Spinal cord (tissue), 10 donors: Measurements from ENCODE around the gene DNAJB2. TPM values are rescaled to one million over a fixed set of nuclear protein-coding genes. Genes with fewer than 3 reads are reported as not detected.
A peak's percentile ranks its signal among the peaks of the same experiment; 100 is the strongest.

Source experiments
- DNase-seq, 6 donors: peaks; one replicate each; pipeline versions ENCODE4 v3.0.0 to v3.0.0-alpha.2; 2013 to 2015; ENCODE audit warnings: low spot score in 6 of 6, low read depth in 4 of 6
- H3K27ac ChIP-seq: one replicate; pipeline ENCODE4 v1.5.1; 2013; ENCODE audit warnings: low read depth, low read length, control low read depth
- H3K27me3 ChIP-seq: one replicate; pipeline ENCODE4 v1.6.1; 2013; ENCODE audit warnings: low read length; ENCODE audit not compliant: control insufficient read depth, insufficient read depth
- H3K36me3 ChIP-seq: one replicate; pipeline ENCODE4 v1.6.1; 2013; ENCODE audit warnings: low read length; ENCODE audit not compliant: control insufficient read depth, insufficient read depth
- H3K4me1 ChIP-seq: one replicate; pipeline ENCODE4 v1.6.1; 2013; ENCODE audit warnings: low read length; ENCODE audit not compliant: control insufficient read depth, insufficient read depth
- H3K4me3 ChIP-seq: one replicate; pipeline ENCODE4 v1.5.1; 2013; ENCODE audit warnings: low read depth, low read length, control low read depth
- H3K9me3 ChIP-seq: one replicate; pipeline ENCODE4 v1.6.1; 2013; ENCODE audit warnings: low read length; ENCODE audit not compliant: control insufficient read depth, insufficient read depth
- WGBS: methylation state at CpG from one replicate; pipeline ENCODE4 v1.1.5; 2013; ENCODE audit warnings: missing lambda C conversion rate; ENCODE audit not compliant: insufficient coverage; 5-methylcytosine and 5-hydroxymethylcytosine counted together
- polyA plus RNA-seq, 2 donors: library from polyadenylated mRNA; unstranded; fragments of 120-200 nt; gene quantifications; one replicate each; pipeline ENCODE4 v1.2.1, GENCODE V29; 2013; ENCODE audit not compliant: insufficient read length in 2 of 2
- total RNA-seq, 2 donors: library from RNA; depleted of rRNA in 1 of 2; stranded (reverse); fragments of 120-200 nt in 1 of 2; fragments of >200 nt in 1 of 2; gene quantifications; one replicate each; pipeline versions ENCODE4 v1.2.3 to v1.2.4, GENCODE V29; 2013 to 2014
- donor health status: healthy.

The DNAJB2 gene
- total and polyA plus RNA-seq, 4 donors, result 81.5 to 186 (median 132) TPM

DNA sequence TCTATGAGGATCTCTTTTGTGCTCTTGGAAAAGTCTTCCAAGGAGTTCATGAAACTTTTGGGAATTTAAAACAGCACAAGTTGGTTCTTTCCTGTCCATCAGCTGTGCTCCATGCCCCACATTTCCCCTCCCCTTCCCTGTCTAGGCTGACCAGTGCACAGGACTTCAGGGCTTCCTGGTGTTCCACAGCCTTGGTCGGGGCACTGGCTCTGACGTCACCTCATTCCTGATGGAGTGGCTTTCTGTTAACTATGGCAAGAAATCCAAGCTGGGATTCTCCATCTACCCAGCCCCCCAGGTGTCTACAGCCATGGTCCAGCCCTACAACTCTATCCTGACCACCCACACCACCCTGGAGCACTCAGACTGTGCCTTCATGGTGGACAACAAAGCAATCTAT is 8.1 kb upstream of the DNAJB2 start:
- peaks cover 18% of the 10 kb centered on the region for H3K27me3 ChIP-seq
- H3K4me1 ChIP-seq, result no peaks in the 10 kb centered on the region
- H3K27ac ChIP-seq, result no peak overlapping the region
- H3K9me3 ChIP-seq, result no peaks in the 10 kb centered on the region
- 70% methylated on average over 2 of the region's 2 CpGs for WGBS
- H3K36me3 ChIP-seq, result no peaks in the 10 kb centered on the region
- no peak overlapping the region for H3K4me3 ChIP-seq
- DNase-seq, result no peak

DNA sequence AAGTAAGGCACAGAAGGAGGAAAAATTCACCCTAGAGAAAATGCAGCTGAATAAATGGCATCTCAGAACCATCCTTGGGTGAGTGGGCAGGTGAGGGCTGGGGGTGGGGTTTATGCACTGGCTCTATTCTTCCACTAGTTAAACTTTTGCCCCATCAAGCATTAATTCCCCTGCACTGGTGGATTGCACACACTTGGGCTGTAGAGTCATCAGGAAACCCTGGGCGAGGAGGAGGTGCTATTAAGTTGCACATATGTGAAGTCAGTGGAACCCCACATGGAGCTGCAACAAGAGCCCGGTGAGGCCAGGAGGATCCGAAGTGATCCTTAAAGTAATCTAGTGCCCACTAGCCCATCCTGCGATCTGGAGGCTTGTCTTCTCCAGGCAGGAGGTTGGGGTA is 6.8 kb upstream of the DNAJB2 start:
- 61% methylated on average over 4 of the region's 4 CpGs for WGBS
- Histone ChIP-seq H3K27me3 (peaks cover 18% of the 10 kb centered on the region), H3K9me3 (no peaks in the 10 kb centered on the region), H3K36me3 (no peaks in the 10 kb centered on the region), H3K4me3 (no peak overlapping the region), H3K4me1 (no peaks in the 10 kb centered on the region), H3K27ac (no peak overlapping the region)
- no peak for DNase-seq

DNA sequence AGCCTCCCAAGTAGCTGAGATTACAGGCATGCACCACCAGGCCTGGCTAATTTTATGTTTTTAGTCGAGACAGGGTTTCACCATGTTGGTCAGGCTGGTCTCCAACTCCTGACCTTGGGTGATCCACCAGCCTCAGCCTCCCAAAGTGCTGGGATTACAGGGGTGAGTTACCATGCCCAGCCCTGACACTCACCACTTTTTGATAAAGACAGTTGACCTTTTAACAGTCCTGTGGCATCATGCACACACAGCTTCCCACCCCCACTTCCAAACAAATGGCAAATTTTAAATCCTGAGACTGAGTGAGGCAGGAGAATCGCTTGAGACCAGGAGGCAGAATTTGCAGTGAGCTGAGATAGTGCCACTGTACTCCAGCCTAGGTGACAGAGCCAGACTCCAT is 6.2 kb upstream of the DNAJB2 start:
- no peak overlapping the region for H3K27ac ChIP-seq
- H3K27me3 ChIP-seq, result peaks cover 18% of the 10 kb centered on the region
- no peak overlapping the region for H3K4me3 ChIP-seq
- peaks cover 6% of the 10 kb centered on the region for H3K4me1 ChIP-seq
- H3K9me3 ChIP-seq, result no peaks in the 10 kb centered on the region
- WGBS, result 67% methylated on average over 1 of the region's 2 CpGs
- no peak for DNase-seq
- H3K36me3 ChIP-seq, result no peaks in the 10 kb centered on the region

GRCh38 chr2:219273937-219274336 is 5.2 kb upstream of the DNAJB2 start:
- Histone ChIP-seq H3K27ac (no peak overlapping the region), H3K36me3 (no peaks in the 10 kb centered on the region)

DNA sequence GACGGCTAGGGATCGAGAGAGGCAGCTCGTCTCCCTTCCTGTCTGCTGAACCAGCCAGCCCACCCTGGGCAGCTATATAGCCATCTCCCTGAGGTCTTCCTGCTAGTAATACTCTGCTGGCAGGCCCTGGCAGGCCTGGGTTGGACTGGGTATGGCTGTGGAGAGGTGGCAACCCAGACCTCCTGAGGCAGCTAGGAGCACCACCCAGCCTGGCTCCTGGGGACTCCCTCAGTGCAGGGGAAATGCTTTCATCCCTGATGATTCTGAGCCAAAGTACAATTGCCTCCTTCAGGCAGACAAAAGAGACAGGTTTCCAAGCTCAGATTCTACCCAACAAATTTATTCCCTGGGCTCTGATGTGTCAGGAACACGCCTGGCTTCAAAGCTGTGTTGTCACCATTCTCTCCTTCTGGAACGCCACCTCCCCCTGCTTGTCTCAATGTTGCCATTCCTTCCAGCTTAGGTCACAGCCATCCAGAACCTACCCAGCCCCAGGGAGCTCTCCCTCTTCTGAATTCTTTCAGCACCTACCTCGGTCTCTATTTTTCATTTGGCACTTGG is 4.7 kb upstream of the DNAJB2 start:
- Histone ChIP-seq H3K9me3 (no peaks in the 10 kb centered on the region), H3K4me1 (peaks cover 18% of the 10 kb centered on the region), H3K36me3 (no peaks in the 10 kb centered on the region), H3K27ac (no peak overlapping the region), H3K27me3 (peaks cover 18% of the 10 kb centered on the region), H3K4me3 (no peak overlapping the region)
- WGBS, result 34% methylated on average over 2 of the region's 6 CpGs
- DNase-seq, result no peak

More at GRCh38 chr2:219273937-219274336, 5.2 kb upstream of the DNAJB2 start:
- peaks cover 16% of the 10 kb centered on the region for H3K4me1 ChIP-seq
- 60% methylated on average over 1 of the region's 3 CpGs for WGBS
- H3K27me3 ChIP-seq, result peaks cover 18% of the 10 kb centered on the region
- no peaks in the 10 kb centered on the region for H3K9me3 ChIP-seq
- no peak for DNase-seq
- no peak overlapping the region for H3K4me3 ChIP-seq

- Histone ChIP-seq H3K9me3 (no peaks in the 10 kb centered on the region), H3K36me3 (peaks cover 24% of the 10 kb centered on the region), H3K27me3 (peaks cover 8% of the 10 kb centered on the region), H3K4me3 (no peak overlapping the region), H3K4me1 (peaks cover 47% of the 10 kb centered on the region), H3K27ac (peak overlapping the region; percentile 96)
- 21% methylated on average over 22 of the region's 25 CpGs for WGBS
- DNase-seq, result peak in 3 of 6 donors; percentile 72 to 95 (median 92)
Measured at GRCh38 chr2:219277703-219278654, 1.2 kb upstream of the DNAJB2 start.

- WGBS, result 15% methylated on average over 6 of the region's 9 CpGs
- DNase-seq, result peak in 1 of 6 donors; percentile 22
- peak overlapping the region; percentile 96 for H3K27ac ChIP-seq
- peaks cover 50% of the 10 kb centered on the region for H3K4me1 ChIP-seq
- peaks cover 8% of the 10 kb centered on the region for H3K27me3 ChIP-seq
- H3K36me3 ChIP-seq, result peaks cover 32% of the 10 kb centered on the region
- H3K9me3 ChIP-seq, result no peaks in the 10 kb centered on the region
- H3K4me3 ChIP-seq, result peak overlapping the region; percentile 84
Measured at GRCh38 chr2:219278655-219279150, 463 bp upstream of the DNAJB2 start.

GRCh38 chr2:219279916-219280516 is 850 bp downstream of the DNAJB2 start:
- WGBS, result 68% methylated on average over 6 of the region's 12 CpGs
- peak overlapping the region; percentile 90 for H3K27ac ChIP-seq
- peak overlapping the region; percentile 84 for H3K4me3 ChIP-seq
- no peaks in the 10 kb centered on the region for H3K9me3 ChIP-seq
- peaks cover 56% of the 10 kb centered on the region for H3K4me1 ChIP-seq
- no peak for DNase-seq
- H3K36me3 ChIP-seq, result peaks cover 45% of the 10 kb centered on the region
- H3K27me3 ChIP-seq, result no peaks in the 10 kb centered on the region

- H3K27ac ChIP-seq, result peak overlapping the region; percentile 90
- peaks cover 63% of the 10 kb centered on the region for H3K4me1 ChIP-seq
- H3K4me3 ChIP-seq, result no peak overlapping the region
- H3K27me3 ChIP-seq, result no peaks in the 10 kb centered on the region
- peaks cover 51% of the 10 kb centered on the region for H3K36me3 ChIP-seq
- H3K9me3 ChIP-seq, result no peaks in the 10 kb centered on the region
- no peak for DNase-seq
- 93% methylated on average over 2 of the region's 4 CpGs for WGBS
Measured at GRCh38 chr2:219280651-219281050, 1.5 kb downstream of the DNAJB2 start.
